A673 (cell line): ENCODE data around the gene TRPM1. TPM values are rescaled to one million over a fixed set of nuclear protein-coding genes. Genes with fewer than 3 reads are reported as not detected.

Experiments
- BruUV-seq: library from RNA; stranded (reverse); fragments of 400-500 nt; replicated peaks from 2 replicates; lab custom pipeline; 2021; lab: Mats Ljungman, UMichigan
- CTCF ChIA-PET: fragments of 300-600 bp; sonication (Branson Sonifier 250); formaldehyde crosslinking; loops from one replicate; lab custom pipeline; 2022; ENCODE audit warnings: antibody characterized with exemption; lab: Charles Lee
- POLR2A ChIA-PET: fragments of 300-600 bp; sonication (Branson Sonifier 250); formaldehyde crosslinking; loops from one replicate; lab custom pipeline; 2022; ENCODE audit warnings: antibody characterized with exemption; ENCODE audit not compliant: low non-redundant PET; lab: Charles Lee
- DNase-seq: peaks from one replicate; pipeline ENCODE4 v3.0.0-alpha.2; 2015; ENCODE audit warnings: low spot score
- H3K27ac ChIP-seq: fragments of 200-600 bp; sonication (generic); 2 replicates; pipeline ENCODE4 v1.5.1; 2016; ENCODE audit warnings: mixed run types, low read depth, mild to moderate bottlenecking, mixed read lengths, antibody characterized with exemption, low read length; ENCODE audit not compliant: poor library complexity, severe bottlenecking
- H3K27me3 ChIP-seq: fragments of 200-600 bp; sonication (generic); replicated peaks from 2 replicates; pipeline ENCODE4 v1.6.1; 2017; ENCODE audit warnings: mixed run types, low read depth, mild to moderate bottlenecking, mixed read lengths, antibody characterized with exemption, low read length; ENCODE audit not compliant: insufficient read depth, poor library complexity
- H3K36me3 ChIP-seq: fragments of 200-600 bp; sonication (generic); 2 replicates; pipeline ENCODE4 v1.6.1; 2016; ENCODE audit warnings: mixed run types, mild to moderate bottlenecking, mixed read lengths, antibody characterized with exemption, low read length; ENCODE audit not compliant: insufficient read depth, poor library complexity, severe bottlenecking
- H3K4me1 ChIP-seq: fragments of 200-600 bp; sonication (generic); 2 replicates; pipeline ENCODE4 v1.6.1; 2017; ENCODE audit warnings: mixed run types, mild to moderate bottlenecking, mixed read lengths, antibody characterized with exemption, low read length; ENCODE audit not compliant: insufficient read depth, poor library complexity, severe bottlenecking
- H3K4me3 ChIP-seq: fragments of 200-600 bp; sonication (generic); 2 replicates; pipeline ENCODE4 v1.5.1; 2016; ENCODE audit warnings: low read depth, mixed run types, mild to moderate bottlenecking, mixed read lengths, low read length; ENCODE audit not compliant: poor library complexity, severe bottlenecking
- H3K9me3 ChIP-seq: fragments of 200-600 bp; sonication (generic); 2 replicates; pipeline ENCODE4 v1.6.1; 2016; ENCODE audit warnings: mixed run types, low read depth, mild to moderate bottlenecking, mixed read lengths, antibody characterized with exemption, low read length; ENCODE audit not compliant: poor library complexity, severe bottlenecking
- EZH2 ChIP-seq: fragments of 200-600 bp; sonication (generic); IDR thresholded peaks from 2 replicates; pipeline ENCODE4 v1.6.1; 2017; ENCODE audit warnings: borderline replicate concordance, low read depth, mild to moderate bottlenecking, mixed read lengths, antibody characterized with exemption, low read length; ENCODE audit not compliant: poor library complexity, severe bottlenecking
- intact Hi-C: fragments of 100-400 bp; cut with micrococcal nuclease; formaldehyde crosslinking; loops from one replicate; pipeline ENCODE4 v1.10.0; 2022; ENCODE audit not compliant: unreplicated experiment
- total RNA-seq: library from RNA; stranded (reverse); gene quantifications from 2 replicates; pipeline ENCODE4 v1.2.3, GENCODE V29; 2021
- TF ChIP-seq, protein P1 (sequence below): fragments of 300-800, 200-600 bp; sonication (generic); conservative IDR thresholded peaks from 2 replicates; pipeline ENCODE4 v1.5.1; 2017; ENCODE audit warnings: low read depth, mild to moderate bottlenecking, antibody characterized with exemption, low read length, moderate library complexity, mixed read lengths

TRPM1 gene
- total RNA-seq, 1 experiment from 2014 or later, result not detected

DNA sequence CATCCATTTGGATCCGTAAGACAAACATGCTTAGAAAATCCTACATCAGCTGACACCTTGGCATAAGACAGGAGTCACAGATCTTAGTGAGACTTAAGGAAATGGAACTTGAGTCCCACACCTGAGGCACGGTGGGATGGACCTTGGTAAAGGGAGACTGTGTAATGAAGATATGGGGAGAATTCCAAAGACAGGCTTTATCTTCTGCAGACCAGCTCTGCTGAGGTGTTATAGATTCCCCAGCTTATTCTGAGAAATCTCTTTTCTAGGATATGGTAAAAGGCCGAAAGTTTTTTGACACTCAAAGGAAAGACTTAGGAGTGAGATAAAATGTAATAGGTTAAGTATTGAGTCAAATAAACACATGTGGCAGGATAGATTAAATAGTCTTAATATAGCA, 101.8 kb downstream of the TRPM1 start:
- DNase-seq, result no peak
- Histone ChIP-seq H3K4me3 (no peak overlapping the region), H3K27ac (no peak overlapping the region), H3K27me3 (peaks cover 19% of the 10 kb centered on the region), H3K36me3 (no peaks in the 10 kb centered on the region), H3K4me1 (no peaks in the 10 kb centered on the region), H3K9me3 (no peaks in the 10 kb centered on the region)
- intact Hi-C loops, result no loop called here
- no TSS peak for BruUV-seq
- CTCF ChIA-PET, result interaction anchor here (0.6 kb wide), 1 partner anchor 71 kb away, joined by 3 read pairs; no protein-coding TSS in a partner anchor
- no peak for TF ChIP-seq EZH2
- TF ChIP-seq, protein P1, sequence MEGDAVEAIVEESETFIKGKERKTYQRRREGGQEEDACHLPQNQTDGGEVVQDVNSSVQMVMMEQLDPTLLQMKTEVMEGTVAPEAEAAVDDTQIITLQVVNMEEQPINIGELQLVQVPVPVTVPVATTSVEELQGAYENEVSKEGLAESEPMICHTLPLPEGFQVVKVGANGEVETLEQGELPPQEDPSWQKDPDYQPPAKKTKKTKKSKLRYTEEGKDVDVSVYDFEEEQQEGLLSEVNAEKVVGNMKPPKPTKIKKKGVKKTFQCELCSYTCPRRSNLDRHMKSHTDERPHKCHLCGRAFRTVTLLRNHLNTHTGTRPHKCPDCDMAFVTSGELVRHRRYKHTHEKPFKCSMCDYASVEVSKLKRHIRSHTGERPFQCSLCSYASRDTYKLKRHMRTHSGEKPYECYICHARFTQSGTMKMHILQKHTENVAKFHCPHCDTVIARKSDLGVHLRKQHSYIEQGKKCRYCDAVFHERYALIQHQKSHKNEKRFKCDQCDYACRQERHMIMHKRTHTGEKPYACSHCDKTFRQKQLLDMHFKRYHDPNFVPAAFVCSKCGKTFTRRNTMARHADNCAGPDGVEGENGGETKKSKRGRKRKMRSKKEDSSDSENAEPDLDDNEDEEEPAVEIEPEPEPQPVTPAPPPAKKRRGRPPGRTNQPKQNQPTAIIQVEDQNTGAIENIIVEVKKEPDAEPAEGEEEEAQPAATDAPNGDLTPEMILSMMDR, result no peak
- POLR2A ChIA-PET, result no interaction called here

DNA sequence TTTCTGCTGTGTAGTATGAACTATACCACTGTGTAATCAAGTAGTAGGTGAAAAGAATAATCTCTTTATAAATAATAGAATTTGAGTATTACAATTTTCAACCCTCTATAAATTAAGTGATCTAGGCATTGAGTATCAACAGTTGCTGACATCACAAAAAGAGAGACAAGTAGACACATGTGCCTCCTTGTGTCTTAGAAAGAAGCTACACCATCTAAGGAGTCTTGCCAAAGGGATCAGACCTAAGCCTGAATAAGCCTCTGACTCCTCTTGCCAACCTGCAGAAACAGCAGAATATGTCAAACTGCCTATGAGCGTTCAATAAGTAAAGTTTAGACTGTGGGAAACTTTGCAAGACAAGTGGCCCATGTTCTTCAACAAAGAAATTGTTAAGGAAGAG, 104.3 kb downstream of the TRPM1 start:
- no peak for DNase-seq
- no peaks in the 10 kb centered on the region for H3K4me1 ChIP-seq
- TF ChIP-seq EZH2, result no peak
- TF ChIP-seq, protein P1, result no peak
- BruUV-seq, result no TSS peak
- H3K27me3 ChIP-seq, result peaks cover 3% of the 10 kb centered on the region
- no peak overlapping the region for H3K4me3 ChIP-seq
- no peak overlapping the region for H3K27ac ChIP-seq
- no peaks in the 10 kb centered on the region for H3K9me3 ChIP-seq
- no peaks in the 10 kb centered on the region for H3K36me3 ChIP-seq
- intact Hi-C loops, result no loop called here
- ChIA-PET CTCF (no interaction called here), POLR2A (no interaction called here)

DNA sequence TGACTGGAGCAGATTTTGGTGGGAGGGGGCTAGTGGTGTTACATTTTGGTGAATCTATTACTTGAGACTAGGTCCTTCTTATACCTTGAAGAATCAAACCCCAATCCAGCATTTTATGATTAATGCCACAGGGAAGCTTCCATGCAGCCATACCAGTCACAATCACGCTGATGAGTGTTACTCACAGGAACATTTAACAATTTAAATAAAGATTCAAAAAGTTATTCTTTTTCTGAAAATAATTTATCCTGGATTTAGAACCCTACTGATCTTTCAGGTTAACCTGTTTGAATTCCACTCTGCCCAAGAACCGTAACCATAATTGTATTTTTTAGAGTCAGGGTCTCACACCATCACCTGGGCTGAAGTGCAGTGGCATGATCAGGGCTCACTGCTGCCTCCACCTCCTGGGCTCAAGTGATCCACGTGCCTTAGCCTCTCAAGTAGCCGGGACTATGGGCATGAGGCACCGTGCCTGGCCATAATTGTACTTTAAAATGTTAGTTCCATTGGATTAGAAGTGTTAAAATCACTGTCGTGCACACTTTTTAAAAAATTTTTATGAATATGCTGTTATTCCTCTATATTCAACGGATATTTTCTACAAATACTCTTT, 109.2 kb downstream of the TRPM1 start:
- CTCF ChIA-PET, result no interaction called here

More for the DNA sequence above, 109.2 kb downstream of the TRPM1 start:
- no peaks in the 10 kb centered on the region for H3K36me3 ChIP-seq
- TSS peak; percentile 90 for BruUV-seq
- H3K9me3 ChIP-seq, result no peaks in the 10 kb centered on the region
- peaks cover 7% of the 10 kb centered on the region for H3K4me1 ChIP-seq
- POLR2A ChIA-PET, result no interaction called here
- no peak for DNase-seq
- intact Hi-C loops, result loop anchor here (5.0 kb wide), 2 partner anchors 40 to 90 kb away; partner anchors contain the start of gene FAN1
- TF ChIP-seq, protein P1, result no peak
- TF ChIP-seq EZH2, result no peak
- no peaks in the 10 kb centered on the region for H3K27me3 ChIP-seq
- H3K4me3 ChIP-seq, result peak overlapping the region; percentile 94
- H3K27ac ChIP-seq, result peak overlapping the region; percentile 89
